Uterus (tissue), 2 donors: ENCODE data around the gene MPO.

Experiments
- POLR2A ChIP-seq, 2 donors: fragments of 450-650 bp; IDR thresholded peaks; one replicate each; pipeline ENCODE4 v1.6.1; 2016; ENCODE audit warnings: antibody characterized with exemption in 2 of 2, mild to moderate bottlenecking in 1 of 2, moderate library complexity in 1 of 2
- TF ChIP-seq, protein P1 (sequence below), 4 experiments: fragments of 200-600 bp in 2 of 4; fragments of 450-650 bp in 2 of 4; sonication (generic) in 2 of 4; IDR thresholded peaks; one replicate each; pipeline ENCODE4 v1.5.1; 2016 to 2019; ENCODE audit warnings: antibody characterized with exemption in 4 of 4, mild to moderate bottlenecking in 2 of 4, moderate library complexity in 1 of 4

DNA sequence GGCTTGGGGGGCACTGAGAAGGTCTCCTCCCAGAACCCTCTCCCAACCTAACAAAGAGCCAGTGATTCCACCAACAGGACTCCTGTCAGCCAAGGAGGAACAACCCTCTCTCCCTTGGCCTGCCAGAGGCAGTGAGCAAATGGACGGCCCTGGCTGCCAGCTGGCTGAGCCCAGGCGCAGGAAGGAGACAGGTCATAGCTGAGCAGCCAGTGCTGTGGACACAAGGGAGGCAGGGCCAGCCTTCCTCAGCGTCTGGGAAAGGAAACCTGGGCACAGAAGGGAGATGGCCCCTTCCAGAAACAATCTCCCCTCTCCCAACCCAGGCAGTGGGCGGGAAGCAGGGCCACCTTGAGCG, 2.1 kb downstream of the MPO start:
- TF ChIP-seq, protein P1, sequence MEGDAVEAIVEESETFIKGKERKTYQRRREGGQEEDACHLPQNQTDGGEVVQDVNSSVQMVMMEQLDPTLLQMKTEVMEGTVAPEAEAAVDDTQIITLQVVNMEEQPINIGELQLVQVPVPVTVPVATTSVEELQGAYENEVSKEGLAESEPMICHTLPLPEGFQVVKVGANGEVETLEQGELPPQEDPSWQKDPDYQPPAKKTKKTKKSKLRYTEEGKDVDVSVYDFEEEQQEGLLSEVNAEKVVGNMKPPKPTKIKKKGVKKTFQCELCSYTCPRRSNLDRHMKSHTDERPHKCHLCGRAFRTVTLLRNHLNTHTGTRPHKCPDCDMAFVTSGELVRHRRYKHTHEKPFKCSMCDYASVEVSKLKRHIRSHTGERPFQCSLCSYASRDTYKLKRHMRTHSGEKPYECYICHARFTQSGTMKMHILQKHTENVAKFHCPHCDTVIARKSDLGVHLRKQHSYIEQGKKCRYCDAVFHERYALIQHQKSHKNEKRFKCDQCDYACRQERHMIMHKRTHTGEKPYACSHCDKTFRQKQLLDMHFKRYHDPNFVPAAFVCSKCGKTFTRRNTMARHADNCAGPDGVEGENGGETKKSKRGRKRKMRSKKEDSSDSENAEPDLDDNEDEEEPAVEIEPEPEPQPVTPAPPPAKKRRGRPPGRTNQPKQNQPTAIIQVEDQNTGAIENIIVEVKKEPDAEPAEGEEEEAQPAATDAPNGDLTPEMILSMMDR (IDR thresholded peaks at IDR 0.05): no peak
- no peak for TF ChIP-seq POLR2A (IDR thresholded peaks at IDR 0.05)
